ENCODE measurements around the gene RPA3. TPM values are rescaled to one million over a fixed set of nuclear protein-coding genes. Genes with fewer than 3 reads are reported as not detected.

Gene RPA3
- total and polyA plus RNA-seq, 9 of the 15 experiments (the other 6 are each of a cell fraction or from before 2014, with no cell fraction given): 68.5 to 265 (median 125) TPM

DNA sequence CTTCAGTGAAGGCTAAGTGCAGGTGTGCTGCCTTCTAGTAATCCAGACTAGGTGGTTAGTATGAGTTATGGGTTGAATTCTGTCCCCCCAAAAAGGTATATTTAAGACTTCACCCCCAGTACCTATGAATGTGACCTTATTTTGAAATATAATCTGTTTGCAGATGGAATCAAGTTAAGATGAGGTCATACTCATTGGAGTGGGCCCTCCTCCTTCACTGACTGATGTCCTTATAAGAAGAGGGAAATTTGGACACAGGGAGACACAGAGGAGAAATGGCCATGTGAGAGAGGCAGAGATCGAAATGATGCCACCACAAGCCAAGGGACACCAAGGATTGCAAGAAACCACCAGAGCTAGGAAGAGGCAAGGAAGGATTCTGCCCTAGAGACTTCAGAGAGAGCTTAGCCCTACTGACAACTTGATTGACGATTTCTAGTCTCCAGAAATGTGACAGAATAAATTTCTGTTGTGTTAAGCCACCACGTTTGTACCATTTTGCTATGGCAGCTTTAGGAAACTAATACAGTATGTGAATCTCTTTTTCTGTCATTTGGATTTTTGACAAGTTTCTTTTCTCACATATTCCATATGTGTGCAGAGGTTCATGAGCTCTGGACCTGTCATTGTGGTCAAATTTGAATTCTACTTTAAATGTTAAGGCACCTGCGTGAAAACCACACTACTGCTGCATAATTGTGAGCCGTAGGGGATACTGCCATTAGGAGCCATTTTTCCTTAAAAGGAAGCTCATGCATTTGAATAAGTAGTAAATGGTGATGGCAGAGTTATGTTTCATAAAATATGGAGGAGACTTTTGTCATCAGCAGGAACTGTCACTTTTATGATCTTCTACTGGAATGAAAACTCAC is 2.6 kb upstream of the RPA3 start (continued):
- TF ChIP-seq, protein P1, sequence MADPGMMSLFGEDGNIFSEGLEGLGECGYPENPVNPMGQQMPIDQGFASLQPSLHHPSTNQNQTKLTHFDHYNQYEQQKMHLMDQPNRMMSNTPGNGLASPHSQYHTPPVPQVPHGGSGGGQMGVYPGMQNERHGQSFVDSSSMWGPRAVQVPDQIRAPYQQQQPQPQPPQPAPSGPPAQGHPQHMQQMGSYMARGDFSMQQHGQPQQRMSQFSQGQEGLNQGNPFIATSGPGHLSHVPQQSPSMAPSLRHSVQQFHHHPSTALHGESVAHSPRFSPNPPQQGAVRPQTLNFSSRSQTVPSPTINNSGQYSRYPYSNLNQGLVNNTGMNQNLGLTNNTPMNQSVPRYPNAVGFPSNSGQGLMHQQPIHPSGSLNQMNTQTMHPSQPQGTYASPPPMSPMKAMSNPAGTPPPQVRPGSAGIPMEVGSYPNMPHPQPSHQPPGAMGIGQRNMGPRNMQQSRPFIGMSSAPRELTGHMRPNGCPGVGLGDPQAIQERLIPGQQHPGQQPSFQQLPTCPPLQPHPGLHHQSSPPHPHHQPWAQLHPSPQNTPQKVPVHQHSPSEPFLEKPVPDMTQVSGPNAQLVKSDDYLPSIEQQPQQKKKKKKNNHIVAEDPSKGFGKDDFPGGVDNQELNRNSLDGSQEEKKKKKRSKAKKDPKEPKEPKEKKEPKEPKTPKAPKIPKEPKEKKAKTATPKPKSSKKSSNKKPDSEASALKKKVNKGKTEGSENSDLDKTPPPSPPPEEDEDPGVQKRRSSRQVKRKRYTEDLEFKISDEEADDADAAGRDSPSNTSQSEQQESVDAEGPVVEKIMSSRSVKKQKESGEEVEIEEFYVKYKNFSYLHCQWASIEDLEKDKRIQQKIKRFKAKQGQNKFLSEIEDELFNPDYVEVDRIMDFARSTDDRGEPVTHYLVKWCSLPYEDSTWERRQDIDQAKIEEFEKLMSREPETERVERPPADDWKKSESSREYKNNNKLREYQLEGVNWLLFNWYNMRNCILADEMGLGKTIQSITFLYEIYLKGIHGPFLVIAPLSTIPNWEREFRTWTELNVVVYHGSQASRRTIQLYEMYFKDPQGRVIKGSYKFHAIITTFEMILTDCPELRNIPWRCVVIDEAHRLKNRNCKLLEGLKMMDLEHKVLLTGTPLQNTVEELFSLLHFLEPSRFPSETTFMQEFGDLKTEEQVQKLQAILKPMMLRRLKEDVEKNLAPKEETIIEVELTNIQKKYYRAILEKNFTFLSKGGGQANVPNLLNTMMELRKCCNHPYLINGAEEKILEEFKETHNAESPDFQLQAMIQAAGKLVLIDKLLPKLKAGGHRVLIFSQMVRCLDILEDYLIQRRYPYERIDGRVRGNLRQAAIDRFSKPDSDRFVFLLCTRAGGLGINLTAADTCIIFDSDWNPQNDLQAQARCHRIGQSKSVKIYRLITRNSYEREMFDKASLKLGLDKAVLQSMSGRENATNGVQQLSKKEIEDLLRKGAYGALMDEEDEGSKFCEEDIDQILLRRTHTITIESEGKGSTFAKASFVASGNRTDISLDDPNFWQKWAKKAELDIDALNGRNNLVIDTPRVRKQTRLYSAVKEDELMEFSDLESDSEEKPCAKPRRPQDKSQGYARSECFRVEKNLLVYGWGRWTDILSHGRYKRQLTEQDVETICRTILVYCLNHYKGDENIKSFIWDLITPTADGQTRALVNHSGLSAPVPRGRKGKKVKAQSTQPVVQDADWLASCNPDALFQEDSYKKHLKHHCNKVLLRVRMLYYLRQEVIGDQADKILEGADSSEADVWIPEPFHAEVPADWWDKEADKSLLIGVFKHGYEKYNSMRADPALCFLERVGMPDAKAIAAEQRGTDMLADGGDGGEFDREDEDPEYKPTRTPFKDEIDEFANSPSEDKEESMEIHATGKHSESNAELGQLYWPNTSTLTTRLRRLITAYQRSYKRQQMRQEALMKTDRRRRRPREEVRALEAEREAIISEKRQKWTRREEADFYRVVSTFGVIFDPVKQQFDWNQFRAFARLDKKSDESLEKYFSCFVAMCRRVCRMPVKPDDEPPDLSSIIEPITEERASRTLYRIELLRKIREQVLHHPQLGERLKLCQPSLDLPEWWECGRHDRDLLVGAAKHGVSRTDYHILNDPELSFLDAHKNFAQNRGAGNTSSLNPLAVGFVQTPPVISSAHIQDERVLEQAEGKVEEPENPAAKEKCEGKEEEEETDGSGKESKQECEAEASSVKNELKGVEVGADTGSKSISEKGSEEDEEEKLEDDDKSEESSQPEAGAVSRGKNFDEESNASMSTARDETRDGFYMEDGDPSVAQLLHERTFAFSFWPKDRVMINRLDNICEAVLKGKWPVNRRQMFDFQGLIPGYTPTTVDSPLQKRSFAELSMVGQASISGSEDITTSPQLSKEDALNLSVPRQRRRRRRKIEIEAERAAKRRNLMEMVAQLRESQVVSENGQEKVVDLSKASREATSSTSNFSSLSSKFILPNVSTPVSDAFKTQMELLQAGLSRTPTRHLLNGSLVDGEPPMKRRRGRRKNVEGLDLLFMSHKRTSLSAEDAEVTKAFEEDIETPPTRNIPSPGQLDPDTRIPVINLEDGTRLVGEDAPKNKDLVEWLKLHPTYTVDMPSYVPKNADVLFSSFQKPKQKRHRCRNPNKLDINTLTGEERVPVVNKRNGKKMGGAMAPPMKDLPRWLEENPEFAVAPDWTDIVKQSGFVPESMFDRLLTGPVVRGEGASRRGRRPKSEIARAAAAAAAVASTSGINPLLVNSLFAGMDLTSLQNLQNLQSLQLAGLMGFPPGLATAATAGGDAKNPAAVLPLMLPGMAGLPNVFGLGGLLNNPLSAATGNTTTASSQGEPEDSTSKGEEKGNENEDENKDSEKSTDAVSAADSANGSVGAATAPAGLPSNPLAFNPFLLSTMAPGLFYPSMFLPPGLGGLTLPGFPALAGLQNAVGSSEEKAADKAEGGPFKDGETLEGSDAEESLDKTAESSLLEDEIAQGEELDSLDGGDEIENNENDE (IDR thresholded peaks at IDR 0.05; ENCODE audit: low read depth, low read length): no peak
- no peak for TF ChIP-seq KDM1A (IDR thresholded peaks at IDR 0.05)
- no peak for TF ChIP-seq HDAC6 (IDR thresholded peaks at IDR 0.05; ENCODE audit: low read depth, low read length)
